Endodermal cell (in vitro differentiated cells): Measurements from ENCODE around the gene DBH. TPM values are rescaled to one million over a fixed set of nuclear protein-coding genes. Genes with fewer than 3 reads are reported as not detected.
A peak's percentile ranks its signal among the peaks of the same experiment; 100 is the strongest.

Experiments
- DNase-seq: peaks from one replicate; pipeline ENCODE4 v3.0.0-alpha.2; 2017
- H3K27ac ChIP-seq: 2 replicates; pipeline ENCODE4 v1.5.1; 2013; ENCODE audit warnings: mild to moderate bottlenecking, low read depth, low read length, moderate library complexity
- H3K27me3 ChIP-seq: 2 replicates; pipeline ENCODE4 v1.6.1; 2013; ENCODE audit warnings: mild to moderate bottlenecking, low read length, moderate library complexity; ENCODE audit not compliant: insufficient read depth, control insufficient read depth, poor library complexity, severe bottlenecking
- H3K36me3 ChIP-seq: 2 replicates; pipeline ENCODE4 v1.7.0; 2013; ENCODE audit warnings: mild to moderate bottlenecking, low read length, moderate library complexity; ENCODE audit not compliant: control insufficient read depth, insufficient read depth
- H3K4me1 ChIP-seq: one replicate; pipeline ENCODE4 v1.7.0; 2013; ENCODE audit warnings: low read length; ENCODE audit not compliant: control insufficient read depth, insufficient read depth
- H3K4me3 ChIP-seq: 2 replicates; pipeline ENCODE4 v1.5.1; 2013; ENCODE audit warnings: mild to moderate bottlenecking, low read length, moderate library complexity
- H3K9ac ChIP-seq: 2 replicates; pipeline ENCODE4 v1.6.1; 2013; ENCODE audit warnings: mild to moderate bottlenecking, low read length, moderate library complexity; ENCODE audit not compliant: poor library complexity, severe bottlenecking; ENCODE audit errors: extremely low read depth
- H3K9me3 ChIP-seq: 2 replicates; pipeline ENCODE4 v1.6.1; 2013; ENCODE audit warnings: mild to moderate bottlenecking, low read length, moderate library complexity; ENCODE audit not compliant: control insufficient read depth
- H3K27ac Mint-ChIP-seq: 2 replicates; pipeline ENCODE4 v1.8.0; 2020; ENCODE audit warnings: mixed read lengths
- H3K27me3 Mint-ChIP-seq: 2 replicates; pipeline ENCODE4 v1.8.0; 2021; ENCODE audit warnings: mild to moderate bottlenecking, mixed read lengths; ENCODE audit not compliant: insufficient read depth
- H3K36me3 Mint-ChIP-seq: 2 replicates; pipeline ENCODE4 v1.8.0; 2020; ENCODE audit warnings: low read depth, mixed read lengths
- H3K4me1 Mint-ChIP-seq: 2 replicates; pipeline ENCODE4 v1.8.0; 2020; ENCODE audit warnings: mixed read lengths
- H3K4me3 Mint-ChIP-seq: 2 replicates; pipeline ENCODE4 v1.8.0; 2020; ENCODE audit warnings: mild to moderate bottlenecking, moderate library complexity, mixed read lengths
- H3K9me3 Mint-ChIP-seq: 2 replicates; pipeline ENCODE4 v1.8.0; 2020; ENCODE audit warnings: mild to moderate bottlenecking, mixed read lengths
- WGBS, 2 experiments: methylation state at CpG; one replicate each; pipeline versions ENCODE4 v1.1.5 to v1.1.7; 2013; ENCODE audit warnings: missing lambda C conversion rate in 2 of 2, mixed read lengths in 1 of 2; ENCODE audit not compliant: insufficient coverage in 1 of 2, insufficient read length in 1 of 2; 5-methylcytosine and 5-hydroxymethylcytosine counted together
- total RNA-seq, 2 donors: library from RNA; stranded (reverse); fragmentation: NEBNext Ultra II Directional in 1 of 2; extraction: Animal tissue kit (Norgen Biotek cat#: 25700) in 1 of 2; gene quantifications; 2 replicates in 1 of 2; 3 replicates in 1 of 2; pipeline ENCODE4 v1.2.1, GENCODE V29; 2021
- TF ChIP-seq, protein P1 (sequence below): fragments of 200-600 bp; sonication (generic); conservative IDR thresholded peaks from 2 replicates; pipeline ENCODE4 v1.5.0; 2021; ENCODE audit warnings: antibody characterized with exemption, mild to moderate bottlenecking

The DBH gene
- total RNA-seq, 2 donors from 2014 or later: not detected

DNA sequence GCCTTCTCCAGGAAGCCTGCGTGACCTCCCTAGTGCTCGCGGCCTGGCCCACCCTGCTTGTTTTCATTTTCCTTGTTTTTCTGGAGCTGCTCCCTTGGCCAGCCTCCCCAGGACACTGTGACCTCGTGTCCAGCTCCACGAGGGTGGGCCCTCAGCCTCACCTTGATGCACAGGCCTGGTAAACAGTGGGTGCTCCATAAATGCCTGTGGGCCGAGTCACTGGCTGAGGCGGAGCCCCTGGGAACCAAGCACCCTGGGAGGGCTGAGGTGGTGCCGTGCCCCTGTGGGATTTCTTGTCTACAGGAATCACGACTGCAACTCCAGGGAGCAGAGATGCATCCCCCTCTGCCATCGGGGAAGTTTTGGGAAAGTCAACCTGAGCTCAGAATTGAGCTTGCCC, 44.2 kb upstream of the DBH start:
- no peak overlapping the region for H3K4me3 ChIP-seq
- Mint-ChIP-seq H3K4me3 (no peak overlapping the region), H3K36me3 (no peaks in the 10 kb centered on the region), H3K4me1 (no peaks in the 10 kb centered on the region), H3K9me3 (peaks cover 18% of the 10 kb centered on the region), H3K27me3 (peaks cover 8% of the 10 kb centered on the region), H3K27ac (no peak overlapping the region)
- no peaks in the 10 kb centered on the region for H3K36me3 ChIP-seq
- peaks cover 4% of the 10 kb centered on the region for H3K9me3 ChIP-seq
- H3K9ac ChIP-seq: no peak overlapping the region
- H3K27me3 ChIP-seq: no peaks in the 10 kb centered on the region
- TF ChIP-seq, protein P1, sequence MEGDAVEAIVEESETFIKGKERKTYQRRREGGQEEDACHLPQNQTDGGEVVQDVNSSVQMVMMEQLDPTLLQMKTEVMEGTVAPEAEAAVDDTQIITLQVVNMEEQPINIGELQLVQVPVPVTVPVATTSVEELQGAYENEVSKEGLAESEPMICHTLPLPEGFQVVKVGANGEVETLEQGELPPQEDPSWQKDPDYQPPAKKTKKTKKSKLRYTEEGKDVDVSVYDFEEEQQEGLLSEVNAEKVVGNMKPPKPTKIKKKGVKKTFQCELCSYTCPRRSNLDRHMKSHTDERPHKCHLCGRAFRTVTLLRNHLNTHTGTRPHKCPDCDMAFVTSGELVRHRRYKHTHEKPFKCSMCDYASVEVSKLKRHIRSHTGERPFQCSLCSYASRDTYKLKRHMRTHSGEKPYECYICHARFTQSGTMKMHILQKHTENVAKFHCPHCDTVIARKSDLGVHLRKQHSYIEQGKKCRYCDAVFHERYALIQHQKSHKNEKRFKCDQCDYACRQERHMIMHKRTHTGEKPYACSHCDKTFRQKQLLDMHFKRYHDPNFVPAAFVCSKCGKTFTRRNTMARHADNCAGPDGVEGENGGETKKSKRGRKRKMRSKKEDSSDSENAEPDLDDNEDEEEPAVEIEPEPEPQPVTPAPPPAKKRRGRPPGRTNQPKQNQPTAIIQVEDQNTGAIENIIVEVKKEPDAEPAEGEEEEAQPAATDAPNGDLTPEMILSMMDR: no peak
- H3K27ac ChIP-seq: no peak overlapping the region
- WGBS, 2 experiments: 76 to 81% methylated on average over 7 to 10 of the region's 10 CpGs
- no peaks in the 10 kb centered on the region for H3K4me1 ChIP-seq
- no peak for DNase-seq

DNA sequence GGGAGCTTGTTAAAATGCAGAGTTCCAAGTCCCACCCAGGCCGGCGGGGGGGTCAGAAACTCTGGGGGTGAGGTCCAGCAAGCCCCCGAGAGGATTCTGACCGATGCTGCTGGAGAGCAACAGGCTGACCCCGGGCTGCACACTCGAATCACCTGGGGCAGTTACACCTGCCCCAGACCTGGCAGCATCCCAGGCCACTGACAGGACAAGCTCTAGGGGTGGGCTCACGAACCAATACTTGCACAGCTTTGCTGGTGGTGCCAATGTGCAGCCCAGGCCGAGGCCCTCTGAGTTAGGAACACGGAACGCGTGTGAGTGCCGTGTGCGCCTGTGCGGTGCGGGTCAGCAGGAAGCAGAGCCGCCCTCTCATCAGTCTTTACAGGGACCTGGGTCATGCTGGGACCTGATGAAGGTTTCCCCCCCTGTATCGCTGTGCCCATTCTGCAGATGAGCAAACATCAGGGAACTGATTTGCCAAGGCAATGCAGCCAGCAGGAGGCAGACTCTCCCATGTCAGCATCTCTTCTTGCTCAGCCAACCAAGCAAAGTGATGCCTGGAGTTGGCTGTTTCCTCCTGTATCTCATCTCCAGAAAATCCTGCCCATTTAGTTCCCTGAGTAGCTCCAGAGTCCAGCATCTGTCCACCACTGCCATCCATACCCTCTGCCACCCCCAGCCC, 43.3 kb upstream of the DBH start:
- Mint-ChIP-seq H3K4me1 (no peaks in the 10 kb centered on the region), H3K36me3 (no peaks in the 10 kb centered on the region), H3K27me3 (peaks cover 12% of the 10 kb centered on the region), H3K9me3 (peaks cover 27% of the 10 kb centered on the region), H3K4me3 (no peak overlapping the region), H3K27ac (no peak overlapping the region)
- no peak for DNase-seq
- Histone ChIP-seq H3K4me1 (no peaks in the 10 kb centered on the region), H3K9ac (no peak overlapping the region), H3K36me3 (no peaks in the 10 kb centered on the region), H3K27me3 (no peaks in the 10 kb centered on the region), H3K9me3 (peaks cover 9% of the 10 kb centered on the region), H3K4me3 (no peak overlapping the region), H3K27ac (no peak overlapping the region)
- 83 to 90% methylated on average over 9 to 17 of the region's 17 CpGs for WGBS, 2 experiments
- TF ChIP-seq, protein P1: peak; percentile 53

DNA sequence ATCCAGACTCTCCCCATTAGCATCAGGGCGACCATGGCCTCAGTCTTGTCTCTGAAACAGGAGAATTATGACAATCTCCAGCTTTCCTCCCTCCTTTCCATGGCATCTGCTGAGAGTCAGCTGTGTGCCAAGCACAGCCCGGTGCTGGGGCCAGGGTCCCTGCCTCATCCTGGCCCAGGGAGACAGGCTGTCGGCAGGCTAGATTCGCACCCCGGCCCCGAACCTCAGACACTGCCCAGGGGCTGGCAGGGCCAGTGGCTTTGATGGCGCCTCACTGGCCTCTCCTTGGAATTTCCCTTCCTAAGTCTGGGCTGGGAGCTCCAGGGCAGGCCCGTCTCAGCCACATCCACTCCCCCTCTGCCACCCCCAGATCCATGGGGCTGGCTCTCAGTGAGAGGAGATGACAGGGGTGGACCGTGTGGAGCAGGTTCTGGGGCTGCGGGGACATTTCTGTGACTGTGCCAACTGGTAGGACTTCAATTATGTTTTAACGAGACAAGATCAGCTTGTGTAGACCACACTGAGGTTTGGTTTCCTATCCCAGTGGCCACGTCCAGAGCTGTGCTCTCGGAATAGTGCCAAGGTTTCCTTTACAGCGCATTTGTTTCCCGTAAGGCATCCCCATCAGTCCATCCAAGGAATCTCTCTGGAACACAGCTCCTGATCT, 42.4 kb upstream of the DBH start:
- 90 to 95% methylated on average over 11 to 15 of the region's 15 CpGs for WGBS, 2 experiments
- H3K27ac Mint-ChIP-seq: no peak overlapping the region
- Histone ChIP-seq H3K9me3 (peaks cover 9% of the 10 kb centered on the region), H3K27ac (no peak overlapping the region), H3K4me1 (no peaks in the 10 kb centered on the region), H3K4me3 (no peak overlapping the region), H3K27me3 (no peaks in the 10 kb centered on the region), H3K36me3 (no peaks in the 10 kb centered on the region), H3K9ac (no peak overlapping the region)
- H3K27me3 Mint-ChIP-seq: peaks cover 12% of the 10 kb centered on the region
- peaks cover 30% of the 10 kb centered on the region for H3K9me3 Mint-ChIP-seq
- no peak for DNase-seq
- H3K36me3 Mint-ChIP-seq: no peaks in the 10 kb centered on the region
- no peaks in the 10 kb centered on the region for H3K4me1 Mint-ChIP-seq
- TF ChIP-seq, protein P1: no peak
- no peak overlapping the region for H3K4me3 Mint-ChIP-seq
